ENCODE data around the gene INVS.

GRCh38 chr9:100324594-100325200 is 225.7 kb downstream of the INVS start:
- TF ChIP-seq ARNTL (CRISPR knock-in tag; IDR thresholded peaks at IDR 0.05; ENCODE audit: borderline replicate concordance, low read depth) (no peak), ZC3H10 (CRISPR knock-in tag; IDR thresholded peaks at IDR 0.05) (no peak)

Data from SK-N-SH treated with all-trans-retinoic acid at 6 μM for 48 hours (cell line).